ENCODE measurements around the gene FHOD3.

The FHOD3 gene

DNA sequence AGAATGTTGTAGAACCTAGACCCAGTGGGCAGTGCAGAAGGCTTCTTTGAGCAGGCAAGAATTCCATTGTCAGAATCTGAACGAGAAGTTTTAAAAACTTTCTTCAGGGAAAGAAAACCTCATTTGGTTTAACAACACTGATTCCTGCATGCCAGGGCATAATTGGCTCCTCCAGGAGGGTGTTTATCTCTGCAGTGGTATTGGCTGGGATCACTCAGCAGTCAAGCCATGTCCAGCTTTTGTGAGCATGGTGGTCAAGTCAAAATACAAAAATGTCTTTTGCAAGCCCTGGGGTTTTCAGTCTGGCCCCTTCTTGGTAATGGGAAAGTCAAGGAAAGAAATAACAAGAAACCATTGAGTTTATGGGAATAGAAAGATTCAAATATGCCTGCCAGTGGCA lies 28.3 kb downstream of the FHOD3 start:
- no peak overlapping the region for H3K27ac ChIP-seq (ENCODE audit: low read length)
- H3K4me3 ChIP-seq (ENCODE audit: low read depth in 1 of 2, low read length in 2 of 2), result no peak overlapping the region
- H3K36me3 ChIP-seq (ENCODE audit: control insufficient read depth in 1 of 2, insufficient read depth in 2 of 2, low read length in 2 of 2), result no peaks in the 10 kb centered on the region
- no peaks in the 10 kb centered on the region for H3K27me3 ChIP-seq (ENCODE audit: low read depth, low read length)
- H3K4me1 ChIP-seq (ENCODE audit: control insufficient read depth in 1 of 2, insufficient read depth in 2 of 2, low read length in 2 of 2), result peaks cover 0 to 8% of the 10 kb centered on the region in 2 donors
- no peaks in the 10 kb centered on the region for H3K9me3 ChIP-seq (ENCODE audit: control insufficient read depth in 1 of 2, low read length in 2 of 2)

DNA sequence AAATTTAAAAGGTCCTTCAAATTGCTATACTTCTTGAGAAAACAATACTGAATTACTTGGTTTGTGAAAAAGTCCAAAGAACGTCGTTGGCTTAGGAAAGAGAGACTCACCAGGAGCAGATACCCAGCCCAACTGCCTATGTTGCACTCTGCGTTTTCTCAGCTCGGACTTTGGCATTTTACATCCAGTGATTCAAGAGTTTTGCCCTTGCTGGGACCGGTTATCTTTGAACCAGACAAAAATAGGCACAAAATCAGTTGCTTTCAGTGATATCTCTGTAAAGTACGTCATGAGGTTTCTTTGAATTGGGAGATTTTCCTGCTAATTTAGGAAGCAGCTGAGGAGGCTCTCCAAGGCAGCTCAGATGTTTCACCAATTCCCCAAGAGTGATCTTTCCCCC lies 29.3 kb downstream of the FHOD3 start:
- H3K27me3 ChIP-seq (ENCODE audit: low read depth, low read length), result no peaks in the 10 kb centered on the region
- no peak overlapping the region for H3K27ac ChIP-seq (ENCODE audit: low read length)
- H3K9me3 ChIP-seq (ENCODE audit: control insufficient read depth in 1 of 2, low read length in 2 of 2), result no peaks in the 10 kb centered on the region
- no peaks in the 10 kb centered on the region for H3K36me3 ChIP-seq (ENCODE audit: control insufficient read depth in 1 of 2, insufficient read depth in 2 of 2, low read length in 2 of 2)
- H3K4me1 ChIP-seq (ENCODE audit: control insufficient read depth in 1 of 2, insufficient read depth in 2 of 2, low read length in 2 of 2), result peaks cover 5 to 14% of the 10 kb centered on the region in 2 donors
- H3K4me3 ChIP-seq (ENCODE audit: low read depth in 1 of 2, low read length in 2 of 2), result no peak overlapping the region

DNA sequence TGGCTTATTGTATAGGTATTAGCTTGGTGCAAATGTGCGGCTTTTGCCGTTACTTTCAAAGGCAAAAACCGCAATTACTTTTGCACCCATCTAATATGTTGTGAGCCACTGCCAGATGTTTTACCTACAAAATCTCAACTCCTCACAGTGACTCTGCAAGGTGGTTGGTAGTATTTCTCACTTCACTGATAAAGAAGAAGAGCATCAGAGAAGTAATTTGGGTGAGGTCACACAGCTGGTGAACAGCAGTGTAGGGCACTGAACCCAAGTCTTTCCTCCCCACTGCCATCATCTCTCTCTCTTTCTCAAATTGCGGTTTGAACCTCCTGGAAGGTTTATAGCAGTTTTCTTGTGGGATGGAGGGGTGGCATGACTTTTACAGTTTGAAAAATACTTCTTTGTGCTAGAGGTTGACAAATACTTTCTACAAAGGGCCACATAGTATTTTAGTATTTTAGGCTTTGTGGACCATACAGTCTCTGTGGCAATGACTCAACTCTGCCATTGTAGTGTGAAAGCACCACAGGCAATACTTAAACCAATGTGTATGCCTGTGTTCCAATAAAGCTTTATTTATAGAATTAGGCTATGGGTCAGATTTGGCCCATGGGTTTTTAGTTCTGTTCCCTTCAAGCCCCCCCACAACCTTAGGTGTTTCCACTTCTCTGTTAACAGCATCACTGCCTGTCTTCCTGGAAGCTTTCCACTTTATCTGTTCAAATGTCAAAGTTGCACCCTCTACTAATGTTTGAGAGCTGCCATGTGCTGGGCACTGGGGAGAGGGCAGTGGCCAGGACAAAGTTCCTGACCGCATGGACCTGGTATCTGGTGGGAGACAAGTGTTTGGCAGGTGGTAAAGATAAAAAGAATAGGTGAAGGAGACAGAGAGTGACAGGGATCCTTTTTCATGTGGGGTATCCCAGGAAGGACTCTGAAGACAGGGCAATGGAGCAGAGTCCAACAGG lies 30.1 kb downstream of the FHOD3 start:
- peaks cover 3% of the 10 kb centered on the region for H3K27me3 ChIP-seq (ENCODE audit: low read depth, low read length)

DNA sequence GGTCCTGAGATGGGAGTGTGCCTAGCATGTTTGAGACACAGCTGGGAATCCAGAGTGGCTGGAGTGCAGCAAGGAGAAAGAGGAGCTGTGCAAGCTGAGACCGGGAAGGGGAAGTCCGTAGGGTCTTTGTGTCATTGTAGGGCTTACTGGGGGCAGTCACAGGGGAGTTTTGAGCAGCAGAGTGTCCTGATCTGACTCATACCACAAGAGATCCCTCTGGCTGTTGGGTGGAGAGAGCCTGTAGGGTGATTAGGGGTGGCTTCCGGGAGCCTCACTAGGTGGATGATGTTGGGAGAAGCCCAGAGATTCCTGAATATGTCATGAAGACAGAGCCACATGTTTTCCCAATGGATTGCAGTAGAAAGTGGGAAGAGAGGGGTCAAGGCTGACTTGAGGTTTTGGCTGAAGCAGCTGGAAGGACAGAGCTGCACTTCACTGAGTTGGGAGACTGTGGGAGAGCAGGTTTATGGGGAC lies 30.9 kb downstream of the FHOD3 start:
- peaks cover 3% of the 10 kb centered on the region for H3K27me3 ChIP-seq (ENCODE audit: low read depth, low read length)
- no peak overlapping the region for H3K27ac ChIP-seq (ENCODE audit: low read length)
- H3K4me1 ChIP-seq (ENCODE audit: control insufficient read depth in 1 of 2, insufficient read depth in 2 of 2, low read length in 2 of 2), result peaks cover 5 to 16% of the 10 kb centered on the region in 2 donors
- no peaks in the 10 kb centered on the region for H3K36me3 ChIP-seq (ENCODE audit: control insufficient read depth in 1 of 2, insufficient read depth in 2 of 2, low read length in 2 of 2)
- no peak overlapping the region for H3K4me3 ChIP-seq (ENCODE audit: low read depth in 1 of 2, low read length in 2 of 2)
- H3K9me3 ChIP-seq (ENCODE audit: control insufficient read depth in 1 of 2, low read length in 2 of 2), result no peaks in the 10 kb centered on the region

More for the DNA sequence above, 30.1 kb downstream of the FHOD3 start:
- peaks cover 5 to 16% of the 10 kb centered on the region in 2 donors for H3K4me1 ChIP-seq (ENCODE audit: control insufficient read depth in 1 of 2, insufficient read depth in 2 of 2, low read length in 2 of 2)
- no peaks in the 10 kb centered on the region for H3K36me3 ChIP-seq (ENCODE audit: control insufficient read depth in 1 of 2, insufficient read depth in 2 of 2, low read length in 2 of 2)
- H3K9me3 ChIP-seq (ENCODE audit: control insufficient read depth in 1 of 2, low read length in 2 of 2), result no peaks in the 10 kb centered on the region
- no peak overlapping the region for H3K27ac ChIP-seq (ENCODE audit: low read length)
- no peak overlapping the region for H3K4me3 ChIP-seq (ENCODE audit: low read depth in 1 of 2, low read length in 2 of 2)

DNA sequence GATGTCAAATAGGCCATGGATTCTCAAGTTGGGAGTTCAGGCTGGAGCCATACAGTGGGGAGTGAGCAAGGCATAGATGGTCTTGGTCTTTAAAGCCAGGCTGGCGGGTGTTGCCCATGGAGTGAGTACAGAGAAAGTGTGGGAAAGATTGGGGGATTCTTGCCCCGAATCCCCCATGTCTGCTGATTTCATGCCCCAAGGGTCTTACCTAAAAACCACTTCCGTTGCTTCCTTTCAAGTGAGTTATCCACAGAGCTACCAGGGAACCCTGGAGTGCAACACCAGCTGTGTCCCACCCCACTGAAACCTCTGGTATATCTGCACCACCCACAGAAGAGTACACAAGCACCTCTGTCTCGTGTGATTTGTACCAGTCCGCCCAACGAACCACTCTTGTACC lies 31.4 kb downstream of the FHOD3 start:
- Histone ChIP-seq H3K4me3 (ENCODE audit: low read depth in 1 of 2, low read length in 2 of 2) (no peak overlapping the region), H3K27ac (ENCODE audit: low read length) (no peak overlapping the region), H3K9me3 (ENCODE audit: control insufficient read depth in 1 of 2, low read length in 2 of 2) (no peaks in the 10 kb centered on the region), H3K36me3 (ENCODE audit: control insufficient read depth in 1 of 2, insufficient read depth in 2 of 2, low read length in 2 of 2) (no peaks in the 10 kb centered on the region), H3K27me3 (ENCODE audit: low read depth, low read length) (peaks cover 3% of the 10 kb centered on the region), H3K4me1 (ENCODE audit: control insufficient read depth in 1 of 2, insufficient read depth in 2 of 2, low read length in 2 of 2) (peaks cover 5 to 16% of the 10 kb centered on the region in 2 donors)

DNA sequence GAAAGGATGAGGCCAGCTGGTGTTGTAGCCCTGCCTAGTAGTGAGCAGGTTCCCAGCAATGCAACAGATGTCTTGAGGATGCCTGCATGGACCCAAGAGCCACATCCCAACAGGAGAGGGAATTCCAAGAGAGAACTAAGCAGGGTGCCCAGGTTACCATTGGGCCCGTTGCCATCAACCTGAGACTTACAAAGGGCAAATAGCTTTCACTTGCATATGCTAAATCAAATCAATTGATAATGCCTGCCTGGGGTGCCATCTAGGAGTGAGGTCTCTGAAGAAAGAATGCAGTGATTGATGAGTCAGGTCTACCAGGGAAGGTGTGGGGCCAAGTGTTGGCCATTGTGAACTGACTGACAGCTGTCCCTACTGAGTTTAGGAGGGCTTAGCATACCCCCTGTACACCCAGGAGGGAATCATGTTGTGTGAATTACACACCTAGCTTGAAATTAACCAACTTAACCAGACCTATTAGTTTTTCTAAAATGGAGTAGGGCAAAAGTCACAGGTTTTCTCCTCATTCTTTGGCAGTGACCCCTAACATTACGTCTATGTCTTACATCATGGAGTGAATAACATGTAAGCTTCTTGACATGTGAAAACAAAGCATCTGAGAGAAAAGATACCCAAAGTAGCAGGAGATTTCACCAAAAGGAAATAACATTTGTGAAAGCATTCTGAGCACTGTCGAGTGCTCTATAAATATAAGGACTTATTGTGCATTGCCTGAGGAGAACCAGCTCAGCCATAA lies 32.3 kb downstream of the FHOD3 start:
- Histone ChIP-seq H3K4me3 (ENCODE audit: low read depth in 1 of 2, low read length in 2 of 2) (no peak overlapping the region), H3K27ac (ENCODE audit: low read length) (no peak overlapping the region), H3K4me1 (ENCODE audit: control insufficient read depth in 1 of 2, insufficient read depth in 2 of 2, low read length in 2 of 2) (peaks cover 5 to 16% of the 10 kb centered on the region in 2 donors), H3K36me3 (ENCODE audit: control insufficient read depth in 1 of 2, insufficient read depth in 2 of 2, low read length in 2 of 2) (no peaks in the 10 kb centered on the region), H3K27me3 (ENCODE audit: low read depth, low read length) (peaks cover 3% of the 10 kb centered on the region), H3K9me3 (ENCODE audit: control insufficient read depth in 1 of 2, low read length in 2 of 2) (no peaks in the 10 kb centered on the region)

DNA sequence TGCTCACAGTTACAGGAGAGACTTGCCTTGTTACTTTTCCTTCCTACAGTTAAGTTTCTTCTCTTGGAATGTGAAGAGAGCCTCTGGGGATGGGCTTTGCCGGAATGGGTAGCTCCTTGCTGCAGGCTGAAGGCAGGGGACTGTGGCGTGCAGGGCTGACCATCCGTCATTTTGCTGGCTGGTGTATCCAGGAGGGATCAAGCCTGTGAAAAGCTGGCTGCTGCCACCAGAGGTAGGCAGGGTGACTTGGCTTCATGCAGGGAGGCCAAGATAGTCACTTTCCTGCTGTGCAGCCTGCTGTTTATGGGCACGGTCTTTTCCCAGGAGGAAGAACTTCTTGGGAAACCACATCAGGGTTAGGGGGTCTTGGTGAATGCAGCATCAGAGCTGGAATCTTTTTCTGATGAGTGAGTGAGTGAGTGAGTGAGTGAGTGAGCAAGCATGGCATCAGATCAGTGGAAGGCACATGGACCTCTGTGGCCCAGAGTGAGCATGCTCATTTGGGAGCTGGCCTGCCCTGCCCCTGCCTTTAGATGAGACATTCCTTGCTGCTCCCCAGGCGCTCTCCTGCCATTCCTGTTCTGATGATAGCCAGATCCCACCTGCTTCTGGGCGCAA lies 33.0 kb downstream of the FHOD3 start:
- no peaks in the 10 kb centered on the region for H3K9me3 ChIP-seq (ENCODE audit: control insufficient read depth in 1 of 2, low read length in 2 of 2)

DNA sequence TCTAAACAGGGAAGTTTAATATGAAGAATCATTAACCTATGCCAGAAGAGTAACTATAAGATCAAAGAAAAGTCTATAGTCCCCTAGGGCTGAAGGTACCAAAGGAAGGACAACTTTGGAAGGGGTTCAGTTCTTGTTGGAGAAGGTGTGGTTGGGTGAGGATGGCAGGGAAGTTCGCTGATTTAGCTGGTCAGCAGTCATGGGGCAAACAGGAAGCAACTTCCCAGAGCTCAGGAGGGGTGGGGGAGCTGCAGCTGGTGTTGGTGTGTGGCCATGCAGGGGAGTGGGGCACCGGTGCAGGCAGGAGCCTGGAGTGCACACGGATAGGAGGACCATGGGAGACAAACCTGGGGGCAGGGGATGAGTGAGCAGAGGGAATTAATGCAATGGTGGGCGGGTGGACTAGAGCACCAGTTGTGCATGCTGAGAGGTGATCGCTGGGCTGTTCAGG lies 34.0 kb downstream of the FHOD3 start:
- H3K27ac ChIP-seq (ENCODE audit: low read length), result no peak overlapping the region

More for the DNA sequence above, 33.0 kb downstream of the FHOD3 start:
- Histone ChIP-seq H3K4me1 (ENCODE audit: control insufficient read depth in 1 of 2, insufficient read depth in 2 of 2, low read length in 2 of 2) (peaks cover 5 to 16% of the 10 kb centered on the region in 2 donors), H3K36me3 (ENCODE audit: control insufficient read depth in 1 of 2, insufficient read depth in 2 of 2, low read length in 2 of 2) (no peaks in the 10 kb centered on the region), H3K27me3 (ENCODE audit: low read depth, low read length) (peaks cover 3% of the 10 kb centered on the region), H3K27ac (ENCODE audit: low read length) (no peak overlapping the region), H3K4me3 (ENCODE audit: low read depth in 1 of 2, low read length in 2 of 2) (no peak overlapping the region)

DNA sequence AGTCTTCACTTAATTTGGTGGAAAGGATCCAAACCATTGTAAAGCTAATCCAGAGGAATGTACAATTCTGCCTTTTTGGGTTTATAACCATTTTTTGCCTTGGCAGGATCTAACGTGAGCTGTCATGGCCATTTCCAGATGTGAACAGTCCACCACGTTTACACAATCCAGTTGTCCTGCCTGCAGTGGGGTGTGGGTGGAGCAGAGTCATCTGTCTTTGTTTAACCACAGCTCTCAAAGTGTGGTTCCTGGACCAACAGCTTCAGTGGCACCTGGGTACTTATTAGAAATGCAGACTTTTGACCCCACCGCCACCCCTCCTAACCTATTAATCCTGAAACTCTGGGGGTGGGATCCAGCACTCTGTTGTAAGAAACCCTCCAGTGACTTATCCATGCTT lies 35.9 kb downstream of the FHOD3 start:
- Histone ChIP-seq H3K4me1 (ENCODE audit: control insufficient read depth in 1 of 2, insufficient read depth in 2 of 2, low read length in 2 of 2) (peaks cover 5 to 19% of the 10 kb centered on the region in 2 donors), H3K36me3 (ENCODE audit: control insufficient read depth in 1 of 2, insufficient read depth in 2 of 2, low read length in 2 of 2) (no peaks in the 10 kb centered on the region), H3K4me3 (ENCODE audit: low read depth in 1 of 2, low read length in 2 of 2) (no peak overlapping the region), H3K9me3 (ENCODE audit: control insufficient read depth in 1 of 2, low read length in 2 of 2) (no peaks in the 10 kb centered on the region), H3K27ac (ENCODE audit: low read length) (no peak overlapping the region), H3K27me3 (ENCODE audit: low read depth, low read length) (peaks cover 3% of the 10 kb centered on the region)

More for the DNA sequence above, 34.0 kb downstream of the FHOD3 start:
- Histone ChIP-seq H3K4me3 (ENCODE audit: low read depth in 1 of 2, low read length in 2 of 2) (no peak overlapping the region), H3K27me3 (ENCODE audit: low read depth, low read length) (peaks cover 3% of the 10 kb centered on the region), H3K4me1 (ENCODE audit: control insufficient read depth in 1 of 2, insufficient read depth in 2 of 2, low read length in 2 of 2) (peaks cover 5 to 16% of the 10 kb centered on the region in 2 donors), H3K9me3 (ENCODE audit: control insufficient read depth in 1 of 2, low read length in 2 of 2) (no peaks in the 10 kb centered on the region), H3K36me3 (ENCODE audit: control insufficient read depth in 1 of 2, insufficient read depth in 2 of 2, low read length in 2 of 2) (no peaks in the 10 kb centered on the region)

DNA sequence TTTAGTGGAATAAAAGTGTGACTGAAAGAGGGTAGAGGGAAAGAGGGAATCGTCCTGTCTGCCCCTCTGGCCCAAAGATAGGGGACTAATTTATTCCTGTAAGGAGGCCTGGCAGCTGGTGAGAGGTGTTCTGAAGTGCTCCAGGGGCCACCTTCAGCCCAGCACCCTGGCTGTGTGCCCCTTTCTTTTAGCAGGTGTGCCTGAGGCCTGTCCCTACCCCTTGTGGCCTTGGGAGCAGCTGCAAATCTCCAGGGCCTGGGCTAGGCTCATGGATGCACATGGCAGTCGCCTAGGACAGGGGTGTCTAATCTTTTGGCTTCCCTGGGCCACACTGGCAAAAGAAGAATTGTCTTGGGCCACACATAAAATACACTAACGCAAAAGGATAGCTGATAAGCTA lies 37.3 kb downstream of the FHOD3 start:
- H3K4me1 ChIP-seq (ENCODE audit: control insufficient read depth in 1 of 2, insufficient read depth in 2 of 2, low read length in 2 of 2), result peaks cover 5 to 22% of the 10 kb centered on the region in 2 donors
- no peak overlapping the region for H3K4me3 ChIP-seq (ENCODE audit: low read depth in 1 of 2, low read length in 2 of 2)
- H3K27ac ChIP-seq (ENCODE audit: low read length), result no peak overlapping the region
- H3K27me3 ChIP-seq (ENCODE audit: low read depth, low read length), result peaks cover 3% of the 10 kb centered on the region
- H3K36me3 ChIP-seq (ENCODE audit: control insufficient read depth in 1 of 2, insufficient read depth in 2 of 2, low read length in 2 of 2), result no peaks in the 10 kb centered on the region
- H3K9me3 ChIP-seq (ENCODE audit: control insufficient read depth in 1 of 2, low read length in 2 of 2), result no peaks in the 10 kb centered on the region
